Small intestine (tissue), 16 donors: ENCODE results near the gene KRT39. TPM values are rescaled to one million over a fixed set of nuclear protein-coding genes. Genes with fewer than 3 reads are reported as not detected.

Source experiments
- DNase-seq, 2 donors: peaks; one replicate each; pipeline versions ENCODE4 v3.0.0 to v3.0.0-alpha.2; 2013
- FAIRE-seq: peaks from 2 replicates; lab custom pipeline; 2012; peaks lifted over from hg19 to GRCh38; lab: Jason Lieb, UNC
- H3K27ac ChIP-seq, 3 donors: one replicate each; pipeline ENCODE4 v1.5.1; 2013; ENCODE audit warnings: low read length in 2 of 3, mild to moderate bottlenecking in 2 of 3, control low read depth in 1 of 3, inconsistent platforms in 1 of 3, low read depth in 1 of 3, moderate library complexity in 1 of 3
- H3K27me3 ChIP-seq, 3 donors: one replicate each; pipeline ENCODE4 v1.6.1; 2013; ENCODE audit warnings: low read length in 3 of 3, inconsistent platforms in 1 of 3; ENCODE audit not compliant: control insufficient read depth in 3 of 3, insufficient read depth in 3 of 3
- H3K36me3 ChIP-seq, 3 donors: one replicate each; pipeline ENCODE4 v1.6.1; 2013; ENCODE audit warnings: low read length in 3 of 3, inconsistent platforms in 1 of 3, low read depth in 1 of 3, mild to moderate bottlenecking in 1 of 3, moderate library complexity in 1 of 3; ENCODE audit not compliant: control insufficient read depth in 3 of 3, insufficient read depth in 2 of 3
- H3K4me1 ChIP-seq, 3 donors: one replicate each; pipeline ENCODE4 v1.6.1; 2013; ENCODE audit warnings: low read length in 2 of 3, inconsistent platforms in 1 of 3, low read depth in 1 of 3, mild to moderate bottlenecking in 1 of 3, moderate library complexity in 1 of 3; ENCODE audit not compliant: control insufficient read depth in 3 of 3, insufficient read depth in 2 of 3
- H3K4me3 ChIP-seq, 3 donors: one replicate each; pipeline ENCODE4 v1.5.1; 2013; ENCODE audit warnings: low read length in 3 of 3, control low read depth in 1 of 3, inconsistent platforms in 1 of 3, low read depth in 1 of 3, mild to moderate bottlenecking in 1 of 3, moderate library complexity in 1 of 3
- H3K9me3 ChIP-seq, 2 donors: one replicate each; pipeline ENCODE4 v1.6.1; 2013; ENCODE audit warnings: low read depth in 1 of 2, low read length in 1 of 2; ENCODE audit not compliant: control insufficient read depth in 2 of 2, insufficient read depth in 1 of 2
- WGBS, 3 donors: extraction: QIAGEN DNeasy Blood & Tissue Kit; methylation state at CpG; one replicate each; pipeline ENCODE4 v1.1.7; 2013; 5-methylcytosine and 5-hydroxymethylcytosine counted together
- long read RNA-seq, 10 donors: transcript quantifications; one replicate each; lab custom pipeline, GENCODE V29; 2026
- polyA plus RNA-seq, 4 donors: library from polyadenylated mRNA; stranded (reverse) in 3 of 4; unstranded in 1 of 4; fragments of 200-250 nt in 3 of 4; fragments of 120-200 nt in 1 of 4; gene quantifications; one replicate each; pipeline versions ENCODE4 v1.2.1 to v1.2.3, GENCODE V29; 2013
- donor health status: healthy with polysubstance abuse.
- donor health status: control.
- donor health status: control.
- donor health status: Bipolar disorder and iron deficiency.
- donor health status: healthy.

The KRT39 gene
- under 1 TPM in 2 of 4 donors, not detected in 2; 0.03 to 0.04 TPM for polyA plus RNA-seq
- long read RNA-seq, donor 1 = 0 reads
- long read RNA-seq, donor 2 = 0 reads
- long read RNA-seq, donor 3 = 0 reads
- long read RNA-seq, donor 4 = 0 reads
- long read RNA-seq, donor 5 = 0 reads
- long read RNA-seq, donor 6 = 0 reads
- long read RNA-seq, donor 7 = 0 reads
- long read RNA-seq, donor 8 = 0 reads
- long read RNA-seq, donor 9 = 0 reads
- long read RNA-seq, donor 10 = 0 reads

- H3K27ac ChIP-seq = no peak within 1 kb of the TSS
- no peak within 1 kb of the TSS for H3K4me3 ChIP-seq
- H3K27me3 ChIP-seq = no peaks in the 10 kb centered on the region
- WGBS, 3 donors = 13 to 59% (median 48%) methylated on average over 1 of the region's 1 CpG
- H3K9me3 ChIP-seq = no peaks in the 10 kb centered on the region
- H3K4me1 ChIP-seq = no peaks in the 10 kb centered on the region
- H3K36me3 ChIP-seq = no peaks in the 10 kb centered on the region
- DNase-seq (no peak), FAIRE-seq (no peak)
These were observed at the start of gene KRT39 for GRCh38 chr17:40966848-40967247. Gene KRT39 (minus strand): TSS chr17:40966948. CDS start chr17:40966856, 92 bp downstream.

- Histone ChIP-seq H3K27ac (no peak overlapping the region), H3K4me3 (no peak overlapping the region), H3K27me3 (peaks cover 0 to 2% (median 0%) of the 10 kb centered on the region in 3 donors), H3K4me1 (no peaks in the 10 kb centered on the region), H3K36me3 (no peaks in the 10 kb centered on the region), H3K9me3 (no peaks in the 10 kb centered on the region)
- WGBS, 3 donors = 66 to 78% (median 67%) methylated on average over 7 of the region's 7 CpGs
- no peak for FAIRE-seq
- DNase-seq = no peak
These were observed 48.7 kb upstream of the KRT39 start for GRCh38 chr17:41015454-41015853.

GRCh38 chr17:41013606-41014005 lies 46.9 kb upstream of the KRT39 start:
- 17 to 33% (median 24%) methylated on average over 1 of the region's 1 CpG for WGBS, 3 donors
- H3K27me3 ChIP-seq = no peaks in the 10 kb centered on the region
- H3K9me3 ChIP-seq = no peaks in the 10 kb centered on the region
- no peaks in the 10 kb centered on the region for H3K4me1 ChIP-seq
- H3K36me3 ChIP-seq = no peaks in the 10 kb centered on the region
- FAIRE-seq (no peak), DNase-seq (no peak)
- no peak overlapping the region for H3K27ac ChIP-seq
- no peak overlapping the region for H3K4me3 ChIP-seq

GRCh38 chr17:41013181-41013580 lies 46.4 kb upstream of the KRT39 start:
- Histone ChIP-seq H3K27ac (no peak overlapping the region), H3K27me3 (no peaks in the 10 kb centered on the region), H3K36me3 (no peaks in the 10 kb centered on the region), H3K4me1 (no peaks in the 10 kb centered on the region), H3K4me3 (no peak overlapping the region), H3K9me3 (no peaks in the 10 kb centered on the region)
- 86 to 93% (median 91%) methylated on average over 3 of the region's 3 CpGs for WGBS, 3 donors
- no peak for DNase-seq
- FAIRE-seq = no peak

DNA sequence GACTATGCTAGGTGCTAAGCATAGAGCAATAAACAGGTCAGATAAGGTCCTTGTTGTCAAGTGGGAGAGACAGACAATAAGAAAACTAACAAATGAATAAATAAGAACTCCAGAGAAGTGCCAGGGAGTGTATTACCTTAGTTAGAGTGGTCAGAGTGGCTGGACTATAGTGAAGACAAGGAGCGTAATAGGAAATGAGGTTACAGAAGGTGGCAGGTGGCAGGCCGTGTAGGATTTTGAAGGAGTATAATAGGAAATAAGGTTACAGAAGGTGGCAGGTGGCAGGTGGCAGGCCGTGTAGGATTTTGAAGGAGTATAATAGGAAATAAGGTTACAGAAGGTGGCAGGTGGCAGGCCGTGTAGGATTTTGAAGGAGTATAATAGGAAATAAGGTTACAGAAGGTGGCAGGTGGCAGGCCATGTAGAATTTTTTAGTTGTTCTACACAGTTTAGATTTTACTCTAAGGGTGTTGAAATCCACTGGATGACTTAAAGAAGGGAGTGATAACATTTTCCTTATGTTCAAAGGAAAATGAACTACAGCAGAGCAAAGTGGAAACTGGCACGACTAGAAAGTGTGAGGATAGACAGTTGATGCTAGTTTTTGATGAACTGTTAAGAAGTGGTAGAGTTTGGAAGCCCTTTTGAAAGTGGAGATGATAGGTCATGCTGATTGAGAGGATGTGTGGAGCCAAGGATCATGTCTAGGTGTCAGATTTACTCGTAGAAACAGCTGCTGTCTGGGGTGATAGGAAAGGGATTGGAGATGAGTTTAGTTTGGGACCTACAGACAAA lies 45.8 kb upstream of the KRT39 start:
- H3K27me3 ChIP-seq = no peaks in the 10 kb centered on the region
- FAIRE-seq = no peak
- 72 to 78% (median 75%) methylated on average over 6 of the region's 6 CpGs for WGBS, 3 donors

DNA sequence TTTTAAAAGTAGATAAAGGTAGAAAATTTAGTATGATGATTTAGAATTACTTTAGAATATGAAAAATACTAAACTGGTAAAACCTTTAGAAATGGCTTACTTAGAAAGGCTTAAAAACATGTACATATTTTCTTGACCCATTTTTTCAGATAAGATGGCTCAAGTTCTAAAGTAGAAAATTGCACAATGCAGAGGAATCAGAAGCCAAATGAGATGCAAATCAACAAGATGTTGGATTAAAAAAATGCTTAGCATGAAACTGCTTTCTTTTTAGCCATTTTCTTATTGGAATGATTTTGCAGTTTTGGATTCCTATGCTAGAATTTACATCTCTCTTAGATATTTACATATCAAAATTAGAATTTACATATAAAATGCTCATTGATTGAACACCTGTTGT lies 43.7 kb upstream of the KRT39 start:
- no peak for FAIRE-seq
- no peak overlapping the region for H3K27ac ChIP-seq
- no peak for DNase-seq
- no peaks in the 10 kb centered on the region for H3K9me3 ChIP-seq
- no peaks in the 10 kb centered on the region for H3K36me3 ChIP-seq
- no peaks in the 10 kb centered on the region for H3K4me1 ChIP-seq
- H3K4me3 ChIP-seq = no peak overlapping the region
- H3K27me3 ChIP-seq = no peaks in the 10 kb centered on the region

More for the DNA sequence above, 45.8 kb upstream of the KRT39 start:
- no peaks in the 10 kb centered on the region for H3K36me3 ChIP-seq
- H3K4me1 ChIP-seq = no peaks in the 10 kb centered on the region
- H3K4me3 ChIP-seq = no peak overlapping the region
- DNase-seq = peak in 1 of 2 donors; percentile 1
- no peak overlapping the region for H3K27ac ChIP-seq
- no peaks in the 10 kb centered on the region for H3K9me3 ChIP-seq

GRCh38 chr17:41009936-41010335 lies 43.2 kb upstream of the KRT39 start:
- 88 to 93% (median 92%) methylated on average over 1 of the region's 1 CpG for WGBS, 3 donors
- Histone ChIP-seq H3K4me1 (no peaks in the 10 kb centered on the region), H3K27me3 (no peaks in the 10 kb centered on the region), H3K9me3 (no peaks in the 10 kb centered on the region), H3K27ac (no peak overlapping the region), H3K36me3 (no peaks in the 10 kb centered on the region), H3K4me3 (no peak overlapping the region)
- DNase-seq (no peak), FAIRE-seq (no peak)

- Histone ChIP-seq H3K4me1 (no peaks in the 10 kb centered on the region), H3K36me3 (no peaks in the 10 kb centered on the region), H3K27ac (no peak overlapping the region), H3K4me3 (no peak overlapping the region), H3K9me3 (no peaks in the 10 kb centered on the region), H3K27me3 (no peaks in the 10 kb centered on the region)
- 7 to 42% (median 15%) methylated on average over 4 of the region's 4 CpGs for WGBS, 3 donors
- FAIRE-seq (no peak), DNase-seq (no peak)
These were observed 42.6 kb upstream of the KRT39 start for GRCh38 chr17:41009301-41009760.
